HepG2 (cell line): Measurements from ENCODE around the gene CFAP221.
A peak's percentile ranks its signal among the peaks of the same experiment; 100 is the strongest.

Source experiments
- NR2F1 ChIP-seq, 2 experiments: fragments of 450-650 bp in 1 of 2; formaldehyde crosslinking in 1 of 2; IDR thresholded peaks; 2 replicates each; pipeline versions ENCODE4 v1.5.0 to v1.6.1; 2016 to 2020; ENCODE audit warnings: mild to moderate bottlenecking in 1 of 2, missing compliant biosample characterization in 1 of 2, missing genetic modification reagents in 1 of 2, moderate library complexity in 1 of 2
- RELA ChIP-seq: sonication (generic); formaldehyde crosslinking; IDR thresholded peaks from 2 replicates; pipeline ENCODE4 v1.4.0; 2020; ENCODE audit warnings: missing genetic modification reagents
- SETDB1 ChIP-seq: sonication (generic); formaldehyde crosslinking; IDR thresholded peaks from 2 replicates; pipeline ENCODE4 v1.5.1; 2020; ENCODE audit warnings: missing genetic modification reagents, mild to moderate bottlenecking, borderline replicate concordance
- SMC3 ChIP-seq: IDR thresholded peaks from 2 replicates; pipeline ENCODE4 v1.6.1; 2011; ENCODE audit warnings: low read length, improper control_type of control experiment
- ZFP62 ChIP-seq: sonication (generic); formaldehyde crosslinking; IDR thresholded peaks from 2 replicates; pipeline ENCODE4 v1.4.0; 2020; ENCODE audit warnings: missing genetic modification reagents
- ZNF263 ChIP-seq: sonication (generic); formaldehyde crosslinking; IDR thresholded peaks from 2 replicates; pipeline ENCODE4 v1.4.0; 2020; ENCODE audit warnings: missing genetic modification reagents
- TF ChIP-seq, protein P1 (sequence below): sonication (generic); formaldehyde crosslinking; IDR thresholded peaks from 2 replicates; pipeline ENCODE4 v1.5.0; 2020; ENCODE audit warnings: mild to moderate bottlenecking, missing genetic modification reagents, moderate library complexity
- TF ChIP-seq, protein P2 (sequence below): sonication (generic); formaldehyde crosslinking; IDR thresholded peaks from 2 replicates; pipeline ENCODE4 v1.8.1; 2023; ENCODE audit warnings: missing genetic modification reagents, inconsistent platforms, borderline replicate concordance
- TF ChIP-seq, protein P3 (sequence below): sonication (generic); formaldehyde crosslinking; IDR thresholded peaks from 2 replicates; pipeline ENCODE4 v1.4.0; 2020; ENCODE audit warnings: missing genetic modification reagents
- TF ChIP-seq, protein P4 (sequence below), 2 experiments: IDR thresholded peaks; 2 replicates each; pipeline ENCODE4 v1.6.1; 2011 to 2012; ENCODE audit warnings: low read length in 2 of 2, borderline replicate concordance in 1 of 2, low read depth in 1 of 2, mild to moderate bottlenecking in 1 of 2, moderate library complexity in 1 of 2
- TF ChIP-seq, protein P5 (sequence below): sonication (generic); formaldehyde crosslinking; IDR thresholded peaks from 2 replicates; pipeline ENCODE4 v1.5.0; 2020; ENCODE audit warnings: mild to moderate bottlenecking, missing genetic modification reagents, borderline replicate concordance

DNA sequence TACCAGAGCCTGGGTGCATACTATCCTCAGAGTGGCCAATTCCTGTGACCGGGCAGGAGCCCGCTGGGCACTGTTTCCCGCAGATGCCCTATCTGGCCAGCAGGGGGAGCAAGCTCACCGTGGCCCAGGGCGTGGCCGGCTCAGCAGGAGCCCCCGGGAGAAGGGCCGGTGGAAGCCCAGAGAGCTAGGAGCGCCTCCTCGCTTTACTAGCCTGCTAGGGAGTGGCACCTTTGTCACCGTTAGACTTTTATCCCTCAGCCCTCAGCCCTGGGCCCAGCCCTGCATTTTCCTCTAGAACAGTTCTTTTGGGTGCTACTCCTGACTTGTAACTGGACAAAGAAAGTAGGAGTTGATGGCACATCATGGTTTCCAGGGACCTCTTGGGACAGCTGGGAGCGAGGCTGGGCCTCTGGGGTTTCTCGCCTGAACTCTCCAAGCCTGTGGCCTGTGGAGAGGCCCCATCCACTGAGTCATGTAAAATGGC lies 158.7 kb downstream of the CFAP221 start:
- TF ChIP-seq, protein P1, sequence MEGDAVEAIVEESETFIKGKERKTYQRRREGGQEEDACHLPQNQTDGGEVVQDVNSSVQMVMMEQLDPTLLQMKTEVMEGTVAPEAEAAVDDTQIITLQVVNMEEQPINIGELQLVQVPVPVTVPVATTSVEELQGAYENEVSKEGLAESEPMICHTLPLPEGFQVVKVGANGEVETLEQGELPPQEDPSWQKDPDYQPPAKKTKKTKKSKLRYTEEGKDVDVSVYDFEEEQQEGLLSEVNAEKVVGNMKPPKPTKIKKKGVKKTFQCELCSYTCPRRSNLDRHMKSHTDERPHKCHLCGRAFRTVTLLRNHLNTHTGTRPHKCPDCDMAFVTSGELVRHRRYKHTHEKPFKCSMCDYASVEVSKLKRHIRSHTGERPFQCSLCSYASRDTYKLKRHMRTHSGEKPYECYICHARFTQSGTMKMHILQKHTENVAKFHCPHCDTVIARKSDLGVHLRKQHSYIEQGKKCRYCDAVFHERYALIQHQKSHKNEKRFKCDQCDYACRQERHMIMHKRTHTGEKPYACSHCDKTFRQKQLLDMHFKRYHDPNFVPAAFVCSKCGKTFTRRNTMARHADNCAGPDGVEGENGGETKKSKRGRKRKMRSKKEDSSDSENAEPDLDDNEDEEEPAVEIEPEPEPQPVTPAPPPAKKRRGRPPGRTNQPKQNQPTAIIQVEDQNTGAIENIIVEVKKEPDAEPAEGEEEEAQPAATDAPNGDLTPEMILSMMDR (CRISPR knock-in tag) = peak; percentile 98
- no peak for TF ChIP-seq RELA (CRISPR knock-in tag)
- TF ChIP-seq, protein P2, sequence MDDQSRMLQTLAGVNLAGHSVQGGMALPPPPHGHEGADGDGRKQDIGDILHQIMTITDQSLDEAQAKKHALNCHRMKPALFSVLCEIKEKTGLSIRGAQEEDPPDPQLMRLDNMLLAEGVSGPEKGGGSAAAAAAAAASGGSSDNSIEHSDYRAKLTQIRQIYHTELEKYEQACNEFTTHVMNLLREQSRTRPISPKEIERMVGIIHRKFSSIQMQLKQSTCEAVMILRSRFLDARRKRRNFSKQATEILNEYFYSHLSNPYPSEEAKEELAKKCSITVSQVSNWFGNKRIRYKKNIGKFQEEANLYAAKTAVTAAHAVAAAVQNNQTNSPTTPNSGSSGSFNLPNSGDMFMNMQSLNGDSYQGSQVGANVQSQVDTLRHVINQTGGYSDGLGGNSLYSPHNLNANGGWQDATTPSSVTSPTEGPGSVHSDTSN (CRISPR knock-in tag) = no peak
- TF ChIP-seq, protein P3, sequence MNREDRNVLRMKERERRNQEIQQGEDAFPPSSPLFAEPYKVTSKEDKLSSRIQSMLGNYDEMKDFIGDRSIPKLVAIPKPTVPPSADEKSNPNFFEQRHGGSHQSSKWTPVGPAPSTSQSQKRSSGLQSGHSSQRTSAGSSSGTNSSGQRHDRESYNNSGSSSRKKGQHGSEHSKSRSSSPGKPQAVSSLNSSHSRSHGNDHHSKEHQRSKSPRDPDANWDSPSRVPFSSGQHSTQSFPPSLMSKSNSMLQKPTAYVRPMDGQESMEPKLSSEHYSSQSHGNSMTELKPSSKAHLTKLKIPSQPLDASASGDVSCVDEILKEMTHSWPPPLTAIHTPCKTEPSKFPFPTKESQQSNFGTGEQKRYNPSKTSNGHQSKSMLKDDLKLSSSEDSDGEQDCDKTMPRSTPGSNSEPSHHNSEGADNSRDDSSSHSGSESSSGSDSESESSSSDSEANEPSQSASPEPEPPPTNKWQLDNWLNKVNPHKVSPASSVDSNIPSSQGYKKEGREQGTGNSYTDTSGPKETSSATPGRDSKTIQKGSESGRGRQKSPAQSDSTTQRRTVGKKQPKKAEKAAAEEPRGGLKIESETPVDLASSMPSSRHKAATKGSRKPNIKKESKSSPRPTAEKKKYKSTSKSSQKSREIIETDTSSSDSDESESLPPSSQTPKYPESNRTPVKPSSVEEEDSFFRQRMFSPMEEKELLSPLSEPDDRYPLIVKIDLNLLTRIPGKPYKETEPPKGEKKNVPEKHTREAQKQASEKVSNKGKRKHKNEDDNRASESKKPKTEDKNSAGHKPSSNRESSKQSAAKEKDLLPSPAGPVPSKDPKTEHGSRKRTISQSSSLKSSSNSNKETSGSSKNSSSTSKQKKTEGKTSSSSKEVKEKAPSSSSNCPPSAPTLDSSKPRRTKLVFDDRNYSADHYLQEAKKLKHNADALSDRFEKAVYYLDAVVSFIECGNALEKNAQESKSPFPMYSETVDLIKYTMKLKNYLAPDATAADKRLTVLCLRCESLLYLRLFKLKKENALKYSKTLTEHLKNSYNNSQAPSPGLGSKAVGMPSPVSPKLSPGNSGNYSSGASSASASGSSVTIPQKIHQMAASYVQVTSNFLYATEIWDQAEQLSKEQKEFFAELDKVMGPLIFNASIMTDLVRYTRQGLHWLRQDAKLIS (CRISPR knock-in tag) = 0 out of 2 replicates have a peak, but pooled peaks have one; percentile 66
- TF ChIP-seq, protein P4, sequence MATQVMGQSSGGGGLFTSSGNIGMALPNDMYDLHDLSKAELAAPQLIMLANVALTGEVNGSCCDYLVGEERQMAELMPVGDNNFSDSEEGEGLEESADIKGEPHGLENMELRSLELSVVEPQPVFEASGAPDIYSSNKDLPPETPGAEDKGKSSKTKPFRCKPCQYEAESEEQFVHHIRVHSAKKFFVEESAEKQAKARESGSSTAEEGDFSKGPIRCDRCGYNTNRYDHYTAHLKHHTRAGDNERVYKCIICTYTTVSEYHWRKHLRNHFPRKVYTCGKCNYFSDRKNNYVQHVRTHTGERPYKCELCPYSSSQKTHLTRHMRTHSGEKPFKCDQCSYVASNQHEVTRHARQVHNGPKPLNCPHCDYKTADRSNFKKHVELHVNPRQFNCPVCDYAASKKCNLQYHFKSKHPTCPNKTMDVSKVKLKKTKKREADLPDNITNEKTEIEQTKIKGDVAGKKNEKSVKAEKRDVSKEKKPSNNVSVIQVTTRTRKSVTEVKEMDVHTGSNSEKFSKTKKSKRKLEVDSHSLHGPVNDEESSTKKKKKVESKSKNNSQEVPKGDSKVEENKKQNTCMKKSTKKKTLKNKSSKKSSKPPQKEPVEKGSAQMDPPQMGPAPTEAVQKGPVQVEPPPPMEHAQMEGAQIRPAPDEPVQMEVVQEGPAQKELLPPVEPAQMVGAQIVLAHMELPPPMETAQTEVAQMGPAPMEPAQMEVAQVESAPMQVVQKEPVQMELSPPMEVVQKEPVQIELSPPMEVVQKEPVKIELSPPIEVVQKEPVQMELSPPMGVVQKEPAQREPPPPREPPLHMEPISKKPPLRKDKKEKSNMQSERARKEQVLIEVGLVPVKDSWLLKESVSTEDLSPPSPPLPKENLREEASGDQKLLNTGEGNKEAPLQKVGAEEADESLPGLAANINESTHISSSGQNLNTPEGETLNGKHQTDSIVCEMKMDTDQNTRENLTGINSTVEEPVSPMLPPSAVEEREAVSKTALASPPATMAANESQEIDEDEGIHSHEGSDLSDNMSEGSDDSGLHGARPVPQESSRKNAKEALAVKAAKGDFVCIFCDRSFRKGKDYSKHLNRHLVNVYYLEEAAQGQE (IDR thresholded peaks at IDR 0.05; ENCODE audit: borderline replicate concordance in 1 of 2, low read depth in 1 of 2, low read length in 2 of 2) = no peak
- no peak for TF ChIP-seq SETDB1 (CRISPR knock-in tag)
- no peak for TF ChIP-seq NR2F1 (CRISPR knock-in tag; IDR thresholded peaks at IDR 0.05)
- peak; percentile 65; the same call in 1 of the 2 replicates for TF ChIP-seq SMC3
- peak; percentile 37; the same call in 1 of the 2 replicates for TF ChIP-seq ZNF263 (CRISPR knock-in tag)
- no peak for TF ChIP-seq ZFP62 (CRISPR knock-in tag)
- TF ChIP-seq, protein P5, sequence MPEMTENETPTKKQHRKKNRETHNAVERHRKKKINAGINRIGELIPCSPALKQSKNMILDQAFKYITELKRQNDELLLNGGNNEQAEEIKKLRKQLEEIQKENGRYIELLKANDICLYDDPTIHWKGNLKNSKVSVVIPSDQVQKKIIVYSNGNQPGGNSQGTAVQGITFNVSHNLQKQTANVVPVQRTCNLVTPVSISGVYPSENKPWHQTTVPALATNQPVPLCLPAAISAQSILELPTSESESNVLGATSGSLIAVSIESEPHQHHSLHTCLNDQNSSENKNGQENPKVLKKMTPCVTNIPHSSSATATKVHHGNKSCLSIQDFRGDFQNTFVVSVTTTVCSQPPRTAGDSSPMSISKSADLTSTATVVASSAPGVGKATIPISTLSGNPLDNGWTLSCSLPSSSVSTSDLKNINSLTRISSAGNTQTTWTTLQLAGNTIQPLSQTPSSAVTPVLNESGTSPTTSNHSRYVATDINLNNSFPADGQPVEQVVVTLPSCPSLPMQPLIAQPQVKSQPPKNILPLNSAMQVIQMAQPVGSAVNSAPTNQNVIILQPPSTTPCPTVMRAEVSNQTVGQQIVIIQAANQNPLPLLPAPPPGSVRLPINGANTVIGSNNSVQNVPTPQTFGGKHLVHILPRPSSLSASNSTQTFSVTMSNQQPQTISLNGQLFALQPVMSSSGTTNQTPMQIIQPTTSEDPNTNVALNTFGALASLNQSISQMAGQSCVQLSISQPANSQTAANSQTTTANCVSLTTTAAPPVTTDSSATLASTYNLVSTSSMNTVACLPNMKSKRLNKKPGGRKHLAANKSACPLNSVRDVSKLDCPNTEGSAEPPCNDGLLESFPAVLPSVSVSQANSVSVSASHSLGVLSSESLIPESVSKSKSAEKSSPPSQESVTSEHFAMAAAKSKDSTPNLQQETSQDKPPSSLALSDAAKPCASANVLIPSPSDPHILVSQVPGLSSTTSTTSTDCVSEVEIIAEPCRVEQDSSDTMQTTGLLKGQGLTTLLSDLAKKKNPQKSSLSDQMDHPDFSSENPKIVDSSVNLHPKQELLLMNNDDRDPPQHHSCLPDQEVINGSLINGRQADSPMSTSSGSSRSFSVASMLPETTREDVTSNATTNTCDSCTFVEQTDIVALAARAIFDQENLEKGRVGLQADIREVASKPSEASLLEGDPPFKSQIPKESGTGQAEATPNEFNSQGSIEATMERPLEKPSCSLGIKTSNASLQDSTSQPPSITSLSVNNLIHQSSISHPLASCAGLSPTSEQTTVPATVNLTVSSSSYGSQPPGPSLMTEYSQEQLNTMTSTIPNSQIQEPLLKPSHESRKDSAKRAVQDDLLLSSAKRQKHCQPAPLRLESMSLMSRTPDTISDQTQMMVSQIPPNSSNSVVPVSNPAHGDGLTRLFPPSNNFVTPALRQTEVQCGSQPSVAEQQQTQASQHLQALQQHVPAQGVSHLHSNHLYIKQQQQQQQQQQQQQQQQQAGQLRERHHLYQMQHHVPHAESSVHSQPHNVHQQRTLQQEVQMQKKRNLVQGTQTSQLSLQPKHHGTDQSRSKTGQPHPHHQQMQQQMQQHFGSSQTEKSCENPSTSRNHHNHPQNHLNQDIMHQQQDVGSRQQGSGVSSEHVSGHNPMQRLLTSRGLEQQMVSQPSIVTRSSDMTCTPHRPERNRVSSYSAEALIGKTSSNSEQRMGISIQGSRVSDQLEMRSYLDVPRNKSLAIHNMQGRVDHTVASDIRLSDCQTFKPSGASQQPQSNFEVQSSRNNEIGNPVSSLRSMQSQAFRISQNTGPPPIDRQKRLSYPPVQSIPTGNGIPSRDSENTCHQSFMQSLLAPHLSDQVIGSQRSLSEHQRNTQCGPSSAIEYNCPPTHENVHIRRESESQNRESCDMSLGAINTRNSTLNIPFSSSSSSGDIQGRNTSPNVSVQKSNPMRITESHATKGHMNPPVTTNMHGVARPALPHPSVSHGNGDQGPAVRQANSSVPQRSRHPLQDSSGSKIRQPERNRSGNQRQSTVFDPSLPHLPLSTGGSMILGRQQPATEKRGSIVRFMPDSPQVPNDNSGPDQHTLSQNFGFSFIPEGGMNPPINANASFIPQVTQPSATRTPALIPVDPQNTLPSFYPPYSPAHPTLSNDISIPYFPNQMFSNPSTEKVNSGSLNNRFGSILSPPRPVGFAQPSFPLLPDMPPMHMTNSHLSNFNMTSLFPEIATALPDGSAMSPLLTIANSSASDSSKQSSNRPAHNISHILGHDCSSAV (CRISPR knock-in tag) = no peak
